Tibial nerve (tissue), 4 donors: Measurements from ENCODE around the gene DHRS2. TPM values are rescaled to one million over a fixed set of nuclear protein-coding genes. Genes with fewer than 3 reads are reported as not detected.
A peak's percentile ranks its signal among the peaks of the same experiment; 100 is the strongest.

Experiments
- DNase-seq, 2 donors: peaks; one replicate each; pipeline ENCODE4 v3.0.0-alpha.2; 2019; ENCODE audit warnings: low spot score in 2 of 2
- H3K27ac ChIP-seq, 4 donors: fragments of 200-600 bp; sonication (generic) in 3 of 4; one replicate each; pipeline ENCODE4 v1.5.1; 2017 to 2019; ENCODE audit warnings: mild to moderate bottlenecking in 1 of 4
- H3K27me3 ChIP-seq, 2 donors: fragments of 200-600 bp; sonication (generic) in 1 of 2; one replicate each; pipeline versions ENCODE4 v1.5.1 to v1.6.0; 2017 to 2019
- H3K36me3 ChIP-seq, 3 donors: fragments of 200-600 bp; sonication (generic); one replicate each; pipeline ENCODE4 v1.5.1; 2018 to 2019
- H3K4me1 ChIP-seq, 4 donors: fragments of 200-600 bp; sonication (generic) in 3 of 4; one replicate each; pipeline ENCODE4 v1.5.1; 2017 to 2019
- H3K4me3 ChIP-seq, 4 donors: fragments of 200-600 bp; sonication (generic) in 3 of 4; one replicate each; pipeline ENCODE4 v1.5.1; 2017 to 2019; ENCODE audit warnings: mild to moderate bottlenecking in 1 of 4, moderate library complexity in 1 of 4
- H3K9me3 ChIP-seq, 4 donors: fragments of 200-600 bp; sonication (generic) in 3 of 4; one replicate each; pipeline ENCODE4 v1.5.1; 2017 to 2019
- CTCF ChIP-seq, 5 experiments: fragments of 200-600 bp in 3 of 5; fragments of 450-650 bp in 2 of 5; sonication (generic) in 3 of 5; IDR thresholded peaks; one replicate each; pipeline ENCODE4 v1.5.1; 2016 to 2019; ENCODE audit warnings: antibody characterized with exemption in 5 of 5, mild to moderate bottlenecking in 3 of 5, moderate library complexity in 2 of 5
- EP300 ChIP-seq, 2 donors: sonication (generic); formaldehyde crosslinking; IDR thresholded peaks; one replicate each; pipeline ENCODE4 v1.6.1; 2017; ENCODE audit warnings: antibody characterized with exemption in 2 of 2, mild to moderate bottlenecking in 1 of 2
- POLR2A ChIP-seq, 2 donors: fragments of 450-650 bp; IDR thresholded peaks; one replicate each; pipeline ENCODE4 v1.6.1; 2017; ENCODE audit warnings: antibody characterized with exemption in 2 of 2, mild to moderate bottlenecking in 2 of 2, moderate library complexity in 2 of 2
- WGBS, 2 donors: methylation state at CpG; one replicate each; pipeline ENCODE4 v1.1.5; 2018; 5-methylcytosine and 5-hydroxymethylcytosine counted together
- total RNA-seq, 4 donors: library from RNA; depleted of rRNA; stranded (reverse); fragments of >200 nt; gene quantifications; one replicate each; pipeline ENCODE4 v1.1.0, GENCODE V29; 2016

Gene DHRS2
- total RNA-seq, 4 donors from 2014 or later, result 0.90 TPM; not detected in 3

GRCh38 chr14:23629204-23629603, 7.0 kb upstream of the DHRS2 start:
- no peak for DNase-seq
- TF ChIP-seq CTCF (IDR thresholded peaks at IDR 0.05) (no peak), EP300 (IDR thresholded peaks at IDR 0.05) (no peak)
- Histone ChIP-seq H3K36me3 (no peaks in the 10 kb centered on the region), H3K9me3 (peaks cover 0 to 11% (median 0%) of the 10 kb centered on the region in 4 donors), H3K27me3 (no peaks in the 10 kb centered on the region), H3K27ac (no peak overlapping the region), H3K4me1 (peaks cover 0 to 8% (median 0%) of the 10 kb centered on the region in 4 donors), H3K4me3 (no peak overlapping the region)
- 40 to 48% methylated on average over 2 of the region's 2 CpGs for WGBS, 2 donors

- peaks cover 0 to 4% (median 0%) of the 10 kb centered on the region in 4 donors for H3K9me3 ChIP-seq
- H3K4me1 ChIP-seq, result peaks cover 0 to 8% (median 0%) of the 10 kb centered on the region in 4 donors
- H3K27me3 ChIP-seq, result no peaks in the 10 kb centered on the region
- no peak overlapping the region for H3K4me3 ChIP-seq
- H3K27ac ChIP-seq, result no peak overlapping the region
- H3K36me3 ChIP-seq, result no peaks in the 10 kb centered on the region
- no peak for DNase-seq
- TF ChIP-seq CTCF (IDR thresholded peaks at IDR 0.05) (no peak), POLR2A (IDR thresholded peaks at IDR 0.05) (no peak), EP300 (IDR thresholded peaks at IDR 0.05) (no peak)
Observed at GRCh38 chr14:23629832-23630396, 6.2 kb upstream of the DHRS2 start.

GRCh38 chr14:23630687-23631086, 5.5 kb upstream of the DHRS2 start:
- TF ChIP-seq CTCF (IDR thresholded peaks at IDR 0.05), result no peak
- no peak for TF ChIP-seq POLR2A (IDR thresholded peaks at IDR 0.05)
- no peak for TF ChIP-seq EP300 (IDR thresholded peaks at IDR 0.05)

GRCh38 chr14:23631234-23631633, 4.9 kb upstream of the DHRS2 start:
- H3K36me3 ChIP-seq, result no peaks in the 10 kb centered on the region
- TF ChIP-seq EP300 (IDR thresholded peaks at IDR 0.05) (no peak), POLR2A (IDR thresholded peaks at IDR 0.05) (no peak), CTCF (IDR thresholded peaks at IDR 0.05) (no peak)
- DNase-seq, result no peak
- no peaks in the 10 kb centered on the region for H3K9me3 ChIP-seq
- H3K27ac ChIP-seq, result no peak overlapping the region
- H3K4me3 ChIP-seq, result no peak overlapping the region
- H3K27me3 ChIP-seq, result no peaks in the 10 kb centered on the region
- H3K4me1 ChIP-seq, result peaks cover 0 to 8% (median 0%) of the 10 kb centered on the region in 4 donors

More at GRCh38 chr14:23630687-23631086, 5.5 kb upstream of the DHRS2 start:
- no peaks in the 10 kb centered on the region for H3K27me3 ChIP-seq
- no peak overlapping the region for H3K27ac ChIP-seq
- no peak for DNase-seq
- H3K36me3 ChIP-seq, result no peaks in the 10 kb centered on the region
- 69 to 73% methylated on average over 1 of the region's 1 CpG for WGBS, 2 donors
- peaks cover 0 to 8% (median 0%) of the 10 kb centered on the region in 4 donors for H3K4me1 ChIP-seq
- H3K4me3 ChIP-seq, result no peak overlapping the region
- no peaks in the 10 kb centered on the region for H3K9me3 ChIP-seq

GRCh38 chr14:23631702-23632460, 4.3 kb upstream of the DHRS2 start:
- H3K27ac ChIP-seq, result no peak overlapping the region
- H3K4me1 ChIP-seq, result peaks cover 0 to 8% (median 0%) of the 10 kb centered on the region in 4 donors
- no peaks in the 10 kb centered on the region for H3K36me3 ChIP-seq
- WGBS, 2 donors, result 18% methylated on average over 8 of the region's 8 CpGs
- DNase-seq, result peak in 1 of 2 donors; percentile 42
- H3K9me3 ChIP-seq, result no peaks in the 10 kb centered on the region
- no peak for TF ChIP-seq EP300 (IDR thresholded peaks at IDR 0.05)
- TF ChIP-seq CTCF (IDR thresholded peaks at IDR 0.05), result peak; percentile 87 to 92 (median 89)
- no peak for TF ChIP-seq POLR2A (IDR thresholded peaks at IDR 0.05)
- H3K4me3 ChIP-seq, result no peak overlapping the region
- H3K27me3 ChIP-seq, result no peaks in the 10 kb centered on the region
